RWPE1 (cell line): ENCODE measurements around the gene KAZALD1.

Experiments
- CTCF ChIA-PET: fragments of 350-600 bp; sonication (Branson Sonifier 250); formaldehyde crosslinking; extraction: SDS; loops from one replicate; lab custom pipeline; 2021; lab: Yijun Ruan, JAX
- POLR2A ChIA-PET: fragments of 400-600 bp; formaldehyde crosslinking; extraction: SDS; loops from one replicate; lab custom pipeline; 2020; ENCODE audit warnings: antibody characterized with exemption; ENCODE audit not compliant: low non-redundant PET; lab: Yijun Ruan, JAX
- DNase-seq: peaks from one replicate; pipeline ENCODE4 v3.0.0; 2012; ENCODE audit warnings: low spot score
- H3K27ac ChIP-seq: fragments of 450-650 bp; 2 replicates; pipeline ENCODE4 v1.5.1; 2017
- TF ChIP-seq, protein P1 (sequence below): fragments of 450-650 bp; conservative IDR thresholded peaks from 2 replicates; pipeline ENCODE4 v1.5.1; 2017; ENCODE audit warnings: low read depth, mild to moderate bottlenecking

The KAZALD1 gene

DNA sequence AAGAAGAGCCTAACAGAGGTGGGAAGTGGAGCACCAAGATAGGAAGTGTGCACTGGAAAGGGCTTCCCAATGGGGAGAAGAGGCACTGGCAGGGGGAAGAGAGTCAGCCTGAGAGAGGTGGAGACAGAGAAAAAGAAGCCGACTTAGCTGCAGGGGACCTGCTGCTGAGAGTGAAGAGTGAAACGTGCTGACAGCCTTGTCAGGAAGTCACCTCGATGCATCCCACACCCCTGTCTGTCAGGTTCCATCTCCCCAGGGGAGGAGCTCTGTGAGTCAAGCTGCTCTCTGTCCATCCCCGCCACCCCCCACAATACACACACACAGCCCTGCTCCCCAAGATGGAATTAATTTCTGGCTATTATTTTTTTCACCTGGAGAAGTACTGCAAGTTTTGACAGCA, 14.0 kb downstream of the KAZALD1 start:
- CTCF ChIA-PET: interaction anchor here (0.6 to 2.9 kb wide), 7 partner anchors 13 to 66 kb away, joined by 3 to 10 read pairs (median 5); no protein-coding TSS in a partner anchor
- POLR2A ChIA-PET: interaction anchor here (0.5 to 1.3 kb wide), 3 partner anchors 32 to 329 kb away, joined by 3 to 4 read pairs (median 3); no protein-coding TSS in a partner anchor

DNA sequence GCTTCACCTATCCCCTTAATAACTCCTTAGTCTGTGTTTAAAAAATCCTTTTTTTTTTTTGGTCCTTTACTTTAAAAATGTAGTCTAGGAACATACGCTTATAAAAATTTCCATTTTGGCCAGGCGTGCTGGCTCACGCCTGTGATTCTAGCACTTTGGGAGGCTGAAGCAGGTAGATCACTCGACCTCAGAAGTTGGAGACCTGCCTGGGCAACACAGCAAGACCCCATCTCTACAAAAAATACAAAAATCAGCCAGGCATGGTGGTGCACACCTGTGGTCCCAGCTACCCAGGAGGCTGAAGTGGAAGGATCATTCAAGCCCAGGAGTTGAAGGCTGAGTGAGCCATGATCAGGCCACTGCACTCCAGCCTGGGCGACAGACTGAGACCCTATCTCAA, 14.8 kb downstream of the KAZALD1 start:
- TF ChIP-seq, protein P1, sequence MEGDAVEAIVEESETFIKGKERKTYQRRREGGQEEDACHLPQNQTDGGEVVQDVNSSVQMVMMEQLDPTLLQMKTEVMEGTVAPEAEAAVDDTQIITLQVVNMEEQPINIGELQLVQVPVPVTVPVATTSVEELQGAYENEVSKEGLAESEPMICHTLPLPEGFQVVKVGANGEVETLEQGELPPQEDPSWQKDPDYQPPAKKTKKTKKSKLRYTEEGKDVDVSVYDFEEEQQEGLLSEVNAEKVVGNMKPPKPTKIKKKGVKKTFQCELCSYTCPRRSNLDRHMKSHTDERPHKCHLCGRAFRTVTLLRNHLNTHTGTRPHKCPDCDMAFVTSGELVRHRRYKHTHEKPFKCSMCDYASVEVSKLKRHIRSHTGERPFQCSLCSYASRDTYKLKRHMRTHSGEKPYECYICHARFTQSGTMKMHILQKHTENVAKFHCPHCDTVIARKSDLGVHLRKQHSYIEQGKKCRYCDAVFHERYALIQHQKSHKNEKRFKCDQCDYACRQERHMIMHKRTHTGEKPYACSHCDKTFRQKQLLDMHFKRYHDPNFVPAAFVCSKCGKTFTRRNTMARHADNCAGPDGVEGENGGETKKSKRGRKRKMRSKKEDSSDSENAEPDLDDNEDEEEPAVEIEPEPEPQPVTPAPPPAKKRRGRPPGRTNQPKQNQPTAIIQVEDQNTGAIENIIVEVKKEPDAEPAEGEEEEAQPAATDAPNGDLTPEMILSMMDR: no peak
- no peak overlapping the region for H3K27ac ChIP-seq
- no peak for DNase-seq
- ChIA-PET CTCF (interaction anchor here (0.7 to 2.9 kb wide), 6 partner anchors 15 to 65 kb away, joined by 3 to 10 read pairs (median 4); no protein-coding TSS in a partner anchor), POLR2A (interaction anchor here (1.3 kb wide), 1 partner anchor 33 kb away, joined by 4 read pairs; no protein-coding TSS in a partner anchor)

More for the DNA sequence above, 14.0 kb downstream of the KAZALD1 start:
- no peak overlapping the region for H3K27ac ChIP-seq
- TF ChIP-seq, protein P1: no peak
- no peak for DNase-seq

DNA sequence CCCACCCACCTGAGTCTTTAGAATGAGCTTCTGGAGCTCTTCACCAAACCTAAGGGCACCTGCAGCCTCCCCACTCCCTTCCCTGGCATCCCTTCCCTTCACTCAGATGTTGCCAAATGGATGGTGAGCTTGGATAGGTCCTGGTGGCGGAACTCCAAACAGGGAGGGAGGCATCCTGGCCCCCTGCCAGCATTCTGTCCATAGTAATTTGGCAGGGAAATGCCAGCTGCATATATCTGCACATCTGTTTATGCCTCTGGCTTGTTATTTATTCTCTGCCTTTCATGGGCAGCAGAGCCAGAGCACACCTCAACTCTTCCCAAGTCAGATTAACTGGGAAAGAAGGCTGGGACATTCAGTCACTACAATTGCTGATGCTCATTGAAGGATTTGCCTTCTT, 18.1 kb downstream of the KAZALD1 start:
- CTCF ChIA-PET: interaction anchor here (1.2 kb wide), 1 partner anchor 16 kb away, joined by 8 read pairs; no protein-coding TSS in a partner anchor
- no peak overlapping the region for H3K27ac ChIP-seq
- DNase-seq: no peak
- POLR2A ChIA-PET: no interaction called here
- TF ChIP-seq, protein P1: no peak

DNA sequence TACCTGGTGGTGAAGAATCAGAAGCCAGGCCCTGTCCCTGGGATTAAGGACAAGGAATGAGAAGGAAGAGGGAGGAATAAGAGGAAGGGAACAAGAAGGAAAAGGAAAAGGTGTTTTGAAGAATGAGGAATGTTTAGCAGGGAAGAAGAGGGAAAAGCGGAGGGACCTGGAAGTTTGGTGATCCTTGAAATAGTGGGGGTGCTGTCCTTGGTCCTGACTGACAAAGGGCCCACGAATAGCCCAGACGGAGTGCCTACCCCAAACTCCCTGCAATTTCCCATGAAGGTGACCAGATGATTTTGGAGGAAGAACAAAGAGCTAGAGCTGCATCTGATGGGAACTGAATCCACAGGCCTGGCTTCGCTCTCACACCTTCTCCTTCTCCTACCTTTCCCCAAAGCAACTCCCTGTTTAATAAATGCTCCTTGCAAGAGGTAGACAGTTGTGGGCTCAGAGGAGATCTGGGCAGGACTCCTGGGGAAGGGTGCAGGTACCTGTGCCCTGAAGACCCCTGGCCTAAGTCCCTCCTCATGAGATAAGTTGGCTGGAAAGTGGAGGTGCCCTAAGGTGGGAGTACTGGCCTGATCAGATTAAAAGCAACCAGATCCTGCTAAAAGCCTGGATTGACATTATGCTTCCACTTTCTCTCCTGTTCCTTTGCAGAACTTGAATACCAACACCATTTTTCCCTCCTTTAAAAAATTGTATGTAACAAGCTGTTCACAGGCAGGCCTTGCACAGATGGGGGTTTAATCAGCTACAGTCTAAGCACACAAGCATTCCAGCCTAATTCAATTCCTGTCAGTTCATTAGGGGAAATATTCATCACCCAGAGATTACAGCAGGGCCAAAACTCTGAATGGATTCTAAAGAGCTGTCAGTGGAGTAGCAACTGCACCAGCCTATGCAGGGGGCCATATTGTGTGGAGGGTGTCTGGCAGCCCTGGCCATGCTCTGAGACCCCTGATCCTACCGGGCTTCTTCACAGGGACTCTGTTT, 19.4 kb downstream of the KAZALD1 start:
- ChIA-PET CTCF (interaction anchor here (0.6 kb wide), 2 partner anchors 61 to 772 kb away, joined by 4 to 12 read pairs; no protein-coding TSS in a partner anchor), POLR2A (no interaction called here)
- TF ChIP-seq, protein P1: no peak
- H3K27ac ChIP-seq: no peak overlapping the region
- DNase-seq: peak; percentile 58

DNA sequence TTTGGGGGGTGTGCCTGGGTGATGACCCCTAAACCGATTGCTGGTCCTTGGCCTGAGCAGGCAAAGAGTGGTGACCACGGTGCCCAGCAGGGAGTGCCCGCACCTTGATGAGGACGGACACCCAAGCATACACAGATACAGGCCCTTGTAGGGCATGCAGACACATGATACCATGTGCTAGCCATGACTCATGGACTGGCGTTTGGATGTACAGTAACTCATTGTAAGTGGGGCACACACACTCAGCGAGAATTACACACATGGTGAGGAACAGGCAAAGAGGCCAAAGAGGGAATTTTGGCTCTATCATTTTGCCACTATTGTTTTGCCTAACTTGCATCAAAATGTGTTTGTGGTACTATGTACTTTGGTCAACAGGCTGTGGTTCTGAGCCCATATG, 24.1 kb downstream of the KAZALD1 start:
- no peak overlapping the region for H3K27ac ChIP-seq
- TF ChIP-seq, protein P1: no peak
- POLR2A ChIA-PET: no interaction called here
- CTCF ChIA-PET: interaction anchor here (0.6 to 3.9 kb wide), 3 partner anchors 9 to 56 kb away, joined by 5 to 19 read pairs (median 9); no protein-coding TSS in a partner anchor
- peak; percentile 47 for DNase-seq

DNA sequence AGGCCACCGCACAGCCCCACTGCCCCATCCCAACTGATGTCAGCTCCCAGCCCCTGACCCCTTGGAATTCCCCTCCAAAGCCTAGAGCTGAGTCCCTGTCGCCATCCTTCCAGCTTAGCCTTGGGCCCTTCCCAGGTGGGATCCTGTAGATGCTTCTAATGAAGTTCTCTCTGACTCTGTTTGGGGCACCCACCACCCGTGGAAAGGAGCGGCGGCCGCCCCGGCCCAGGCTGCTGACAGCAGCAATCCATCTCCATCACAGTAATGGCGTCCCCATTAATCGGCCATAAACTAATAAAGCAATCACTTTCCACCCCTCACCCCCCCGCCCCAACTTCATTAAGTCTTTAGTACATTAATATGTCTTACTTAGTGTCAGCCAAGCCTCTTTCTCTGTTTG, 25.6 kb downstream of the KAZALD1 start:
- ChIA-PET POLR2A (no interaction called here), CTCF (interaction anchor here (1.3 to 1.9 kb wide), 2 partner anchors 8 to 55 kb away, joined by 8 to 9 read pairs; no protein-coding TSS in a partner anchor)
- DNase-seq: no peak
- TF ChIP-seq, protein P1: no peak
- H3K27ac ChIP-seq: no peak overlapping the region
